Breast epithelium (tissue), 3 donors: ENCODE data around the gene DUSP8.

Experiments used
- POLR2A ChIP-seq: fragments of 450-650 bp; IDR thresholded peaks from one replicate; pipeline ENCODE4 v1.6.1; 2016; ENCODE audit warnings: antibody characterized with exemption, mild to moderate bottlenecking, moderate library complexity
- TF ChIP-seq, protein P1 (sequence below), 3 donors: fragments of 450-650 bp; IDR thresholded peaks; one replicate each; pipeline ENCODE4 v1.5.1; 2016 to 2017; ENCODE audit warnings: antibody characterized with exemption in 3 of 3, mild to moderate bottlenecking in 3 of 3, moderate library complexity in 3 of 3

DNA sequence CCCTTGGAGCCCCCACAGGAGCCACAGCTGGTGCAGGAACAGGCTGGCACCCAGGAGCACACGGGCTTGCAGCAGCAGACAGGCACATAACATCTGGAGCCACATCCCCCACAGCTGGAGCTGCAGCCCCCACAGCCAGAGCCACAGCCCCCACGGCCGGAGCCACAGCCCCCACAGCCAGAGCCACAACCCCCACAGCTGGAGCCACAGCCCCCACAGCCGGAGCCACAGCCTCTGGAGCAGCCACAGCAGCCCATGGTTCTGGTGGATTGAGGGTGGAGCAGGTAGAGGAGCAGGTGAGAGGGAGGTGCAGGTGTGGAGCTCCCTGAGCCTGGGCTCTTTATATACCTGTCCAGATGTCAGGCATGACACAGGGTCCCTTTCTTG, 25.9 kb upstream of the DUSP8 start, which contains the start of gene KRTAP5-2:
- TF ChIP-seq POLR2A, result no peak
- TF ChIP-seq, protein P1, sequence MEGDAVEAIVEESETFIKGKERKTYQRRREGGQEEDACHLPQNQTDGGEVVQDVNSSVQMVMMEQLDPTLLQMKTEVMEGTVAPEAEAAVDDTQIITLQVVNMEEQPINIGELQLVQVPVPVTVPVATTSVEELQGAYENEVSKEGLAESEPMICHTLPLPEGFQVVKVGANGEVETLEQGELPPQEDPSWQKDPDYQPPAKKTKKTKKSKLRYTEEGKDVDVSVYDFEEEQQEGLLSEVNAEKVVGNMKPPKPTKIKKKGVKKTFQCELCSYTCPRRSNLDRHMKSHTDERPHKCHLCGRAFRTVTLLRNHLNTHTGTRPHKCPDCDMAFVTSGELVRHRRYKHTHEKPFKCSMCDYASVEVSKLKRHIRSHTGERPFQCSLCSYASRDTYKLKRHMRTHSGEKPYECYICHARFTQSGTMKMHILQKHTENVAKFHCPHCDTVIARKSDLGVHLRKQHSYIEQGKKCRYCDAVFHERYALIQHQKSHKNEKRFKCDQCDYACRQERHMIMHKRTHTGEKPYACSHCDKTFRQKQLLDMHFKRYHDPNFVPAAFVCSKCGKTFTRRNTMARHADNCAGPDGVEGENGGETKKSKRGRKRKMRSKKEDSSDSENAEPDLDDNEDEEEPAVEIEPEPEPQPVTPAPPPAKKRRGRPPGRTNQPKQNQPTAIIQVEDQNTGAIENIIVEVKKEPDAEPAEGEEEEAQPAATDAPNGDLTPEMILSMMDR (IDR thresholded peaks at IDR 0.05), result no peak
